H1 (cell line): ENCODE results near the gene LRBA.

Source experiments
- CTBP2 ChIP-seq: IDR thresholded peaks from 2 replicates; pipeline ENCODE4 v1.7.0; 2011; ENCODE audit warnings: borderline replicate concordance, mild to moderate bottlenecking, moderate library complexity, mixed read lengths, low read length; ENCODE audit not compliant: insufficient read depth, insufficient read length
- JUN ChIP-seq: IDR thresholded peaks from 2 replicates; pipeline ENCODE4 v1.6.1; 2011; ENCODE audit warnings: low read depth, mild to moderate bottlenecking, improper control_type of control experiment, low read length

- TF ChIP-seq CTBP2: no peak
- no peak for TF ChIP-seq JUN
Measured at GRCh38 chr4:150773729-150774449, 241.2 kb downstream of the LRBA start.
